A549 treated with RU486 at 1 μM for 4 hours (cell line): ENCODE measurements around the gene CDC5L. TPM values are rescaled to one million over a fixed set of nuclear protein-coding genes. Genes with fewer than 3 reads are reported as not detected.

Experiments
- total RNA-seq: library from RNA; stranded (reverse); fragments of 200-300 nt; extraction: Qiagen RNA extraction; gene quantifications from 5 replicates; pipeline ENCODE4 v1.2.3, GENCODE V29; 2022; ENCODE audit warnings: low read depth

CDC5L gene
- 9.9 to 17.8 TPM (median 12.7 TPM) in 5 replicates for total RNA-seq

GRCh38 chr6:44387346-44388134, at the start of gene CDC5L:
TSS of gene CDC5L (plus strand) at chr6:44387706. CDS start at chr6:44387824, 118 bp downstream.

GRCh38 chr6:44342489-44342888, 45.0 kb upstream of the CDC5L start, which contains the start of gene SPATS1:
TSS of gene SPATS1 (plus strand) at chr6:44342650. CDS start at chr6:44343096, 446 bp downstream.

Other genes starting within 250 kb of the CDC5L start
- gene CAPN11, start 228.9 kb upstream of the CDC5L start, total RNA-seq, result not detected in 5 replicates
- not detected in 5 replicates for gene MYMX, start 170.8 kb upstream of the CDC5L start, total RNA-seq
- 39.0 to 57.6 TPM (median 53.1 TPM) in 5 replicates for gene SLC29A1, start 164.1 kb upstream of the CDC5L start, total RNA-seq
- 1,151 to 1,429 TPM (median 1,269 TPM) in 5 replicates for gene HSP90AB1, start 140.6 kb upstream of the CDC5L start, total RNA-seq
- gene SLC35B2, start 130.2 kb upstream of the CDC5L start, total RNA-seq, result 48.5 to 66.8 TPM (median 64.9 TPM) in 5 replicates
- gene NFKBIE, start 122.2 kb upstream of the CDC5L start, total RNA-seq, result 9.6 to 18.6 TPM (median 11.9 TPM) in 5 replicates
- 0.01 to 0.05 TPM in 2 of 5 replicates, not detected in the others for gene TMEM151B, start 117.3 kb upstream of the CDC5L start, total RNA-seq
- 5.1 to 7.7 TPM (median 6.4 TPM) in 5 replicates for gene AARS2, start 74.4 kb upstream of the CDC5L start, total RNA-seq
- gene SPATS1, start 45.1 kb upstream of the CDC5L start, total RNA-seq, result not detected in 5 replicates